NB4 (cell line): Measurements from ENCODE around the gene ACOT2.
"Not testable (repeated sequence)": the region's sequence is repeated elsewhere in the genome, so short reads cannot be mapped to it uniquely, and the experiment has no call there.

Source experiments
- MYC ChIP-seq: IDR thresholded peaks from 2 replicates; pipeline ENCODE4 v1.6.1; 2011; ENCODE audit warnings: low read depth, low read length
- POLR2A ChIP-seq: IDR thresholded peaks from 2 replicates; pipeline ENCODE4 v1.6.1; 2011; ENCODE audit warnings: mild to moderate bottlenecking; ENCODE audit not compliant: insufficient read length; ENCODE audit errors: extremely low read depth
- TF ChIP-seq, protein P1 (sequence below): IDR thresholded peaks from one replicate; pipeline ENCODE4 v1.5.1; 2012; ENCODE audit warnings: low read depth, low read length
- TF ChIP-seq, protein P2 (sequence below): IDR thresholded peaks from 2 replicates; pipeline ENCODE4 v1.6.1; 2011; ENCODE audit warnings: low read depth, low read length

DNA sequence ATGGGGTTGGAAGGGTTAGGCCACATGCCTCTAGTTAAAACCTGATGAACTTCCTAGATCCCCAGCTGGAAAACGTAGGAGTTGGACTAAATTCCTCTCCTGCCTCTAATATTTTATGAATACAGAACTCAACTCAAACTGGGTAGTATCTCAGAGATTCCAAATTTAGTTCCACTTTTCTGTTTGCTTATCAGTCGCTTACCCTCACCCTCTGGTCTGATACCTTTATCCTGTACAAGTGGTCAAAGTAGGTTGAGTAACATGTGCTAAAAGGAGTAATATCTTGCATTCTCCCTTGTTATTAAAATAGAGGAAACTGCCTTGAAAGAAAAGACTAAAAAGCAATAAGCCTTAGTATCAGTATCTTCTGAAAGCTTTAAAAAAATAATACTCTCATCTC, 11.8 kb upstream of the ACOT2 start:
- TF ChIP-seq, protein P1, sequence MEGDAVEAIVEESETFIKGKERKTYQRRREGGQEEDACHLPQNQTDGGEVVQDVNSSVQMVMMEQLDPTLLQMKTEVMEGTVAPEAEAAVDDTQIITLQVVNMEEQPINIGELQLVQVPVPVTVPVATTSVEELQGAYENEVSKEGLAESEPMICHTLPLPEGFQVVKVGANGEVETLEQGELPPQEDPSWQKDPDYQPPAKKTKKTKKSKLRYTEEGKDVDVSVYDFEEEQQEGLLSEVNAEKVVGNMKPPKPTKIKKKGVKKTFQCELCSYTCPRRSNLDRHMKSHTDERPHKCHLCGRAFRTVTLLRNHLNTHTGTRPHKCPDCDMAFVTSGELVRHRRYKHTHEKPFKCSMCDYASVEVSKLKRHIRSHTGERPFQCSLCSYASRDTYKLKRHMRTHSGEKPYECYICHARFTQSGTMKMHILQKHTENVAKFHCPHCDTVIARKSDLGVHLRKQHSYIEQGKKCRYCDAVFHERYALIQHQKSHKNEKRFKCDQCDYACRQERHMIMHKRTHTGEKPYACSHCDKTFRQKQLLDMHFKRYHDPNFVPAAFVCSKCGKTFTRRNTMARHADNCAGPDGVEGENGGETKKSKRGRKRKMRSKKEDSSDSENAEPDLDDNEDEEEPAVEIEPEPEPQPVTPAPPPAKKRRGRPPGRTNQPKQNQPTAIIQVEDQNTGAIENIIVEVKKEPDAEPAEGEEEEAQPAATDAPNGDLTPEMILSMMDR: not testable (repeated sequence)
- TF ChIP-seq, protein P2, sequence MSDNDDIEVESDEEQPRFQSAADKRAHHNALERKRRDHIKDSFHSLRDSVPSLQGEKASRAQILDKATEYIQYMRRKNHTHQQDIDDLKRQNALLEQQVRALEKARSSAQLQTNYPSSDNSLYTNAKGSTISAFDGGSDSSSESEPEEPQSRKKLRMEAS: not testable (repeated sequence)
- TF ChIP-seq POLR2A, MYC: not testable (repeated sequence)
